ENCODE results near the gene IGSF5.
"Not testable (repeated sequence)": the region's sequence is repeated elsewhere in the genome, so short reads cannot be mapped to it uniquely, and the experiment has no call there.

The IGSF5 gene

DNA sequence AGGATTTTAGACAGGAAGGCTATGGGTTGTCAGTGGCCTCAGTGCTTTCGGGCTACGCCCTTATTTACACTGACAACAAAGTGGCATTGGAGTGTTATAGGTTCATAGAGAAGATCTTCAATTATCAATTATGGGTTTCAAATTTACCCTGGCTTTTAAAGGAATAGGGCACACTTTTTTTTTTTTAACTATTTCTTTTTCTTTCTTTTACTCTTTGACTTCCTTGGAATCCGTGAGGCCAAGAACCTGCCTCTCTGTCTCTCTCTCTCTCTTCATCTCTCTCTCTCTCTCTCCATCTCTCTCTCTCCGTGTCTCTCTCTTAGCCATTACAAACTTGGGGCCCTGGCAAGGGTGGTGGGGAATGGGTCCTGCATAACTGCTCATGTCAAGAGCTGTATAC, at the start of gene IGSF5:
Gene IGSF5, plus strand, starts transcription at position 301 of the 400 bp plus-strand sequence. CDS start 327 bp downstream, outside the sequence.
- DNase-seq, result not testable (repeated sequence)

DNA sequence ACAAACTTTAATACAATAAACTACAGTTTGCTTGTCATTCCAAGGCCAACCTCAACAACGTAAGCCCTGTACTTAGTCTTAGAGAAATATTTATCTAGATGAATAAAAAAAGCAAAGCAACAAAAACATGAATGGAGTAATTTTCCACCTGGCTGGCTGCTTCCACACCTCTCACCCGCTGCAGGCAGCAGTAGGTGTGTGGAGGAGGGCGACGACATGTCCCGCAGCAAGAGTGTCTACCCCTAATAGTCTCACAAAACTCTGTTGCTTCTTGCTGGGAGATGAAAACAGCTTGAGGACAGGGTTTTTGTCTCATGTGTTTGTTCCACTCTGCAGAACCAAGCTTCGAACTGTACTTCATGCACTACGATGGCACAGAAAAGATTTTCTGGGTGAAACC, 48.8 kb upstream of the IGSF5 start:
- DNase-seq, result no peak

DNA sequence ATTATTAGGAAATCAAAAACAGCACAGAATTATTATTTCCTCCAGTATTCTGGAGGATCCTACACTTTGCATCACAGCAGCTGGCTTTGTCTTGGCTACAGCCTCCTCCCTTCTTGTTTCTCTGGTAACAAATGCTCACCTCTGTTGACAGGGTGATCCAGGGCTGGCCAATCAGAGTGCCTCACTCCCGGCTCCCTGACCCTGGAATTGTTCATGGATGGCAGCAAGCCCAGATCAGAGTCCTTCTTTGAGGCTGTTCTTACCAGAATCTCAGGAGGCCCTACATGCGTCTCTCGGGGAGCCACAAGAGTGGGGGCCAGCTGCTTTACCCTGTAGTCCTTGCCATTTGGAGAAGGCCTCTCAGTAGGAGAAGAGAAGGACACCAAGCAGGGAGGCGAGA, 48.4 kb upstream of the IGSF5 start:
- peak; percentile 40 for DNase-seq

DNA sequence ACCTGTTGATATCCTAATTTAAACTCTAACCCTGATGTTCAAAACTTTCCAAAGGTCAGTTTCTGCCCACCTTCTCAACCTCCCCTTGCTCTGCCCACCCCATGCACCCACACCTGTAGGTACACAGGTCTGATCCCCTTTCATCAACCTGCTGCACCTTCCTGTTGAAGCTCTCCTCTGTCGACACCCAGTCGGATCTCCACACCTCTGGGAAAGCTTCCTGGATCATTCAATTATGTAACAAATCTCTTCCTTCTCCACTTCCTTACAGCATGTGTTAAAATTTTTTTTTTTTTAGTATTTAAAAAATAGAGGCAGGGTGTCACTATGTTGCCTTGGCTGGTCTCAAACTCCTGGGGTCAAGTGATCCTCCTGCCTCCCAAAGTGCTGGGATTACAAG, 44.7 kb upstream of the IGSF5 start:
- DNase-seq, result no peak

DNA sequence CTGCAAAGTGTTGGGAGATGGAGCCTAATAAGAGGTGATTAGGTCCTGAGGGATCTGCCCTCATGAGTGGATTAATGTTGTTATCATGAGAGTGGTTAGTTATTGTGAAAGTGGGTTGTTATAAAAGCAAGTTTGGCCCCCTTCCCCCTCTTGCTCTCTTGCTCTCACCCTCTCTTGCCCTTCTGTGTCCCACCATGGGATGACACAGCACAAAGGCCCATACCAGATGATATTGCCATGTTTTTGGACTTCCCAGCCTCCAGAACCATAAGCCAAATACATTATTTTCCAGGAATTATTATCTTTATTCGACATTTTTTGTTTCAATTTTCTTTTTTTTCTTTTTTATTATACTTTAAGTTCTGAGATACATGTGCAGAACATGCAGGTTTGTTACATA, 41.4 kb upstream of the IGSF5 start:
- no peak for DNase-seq

DNA sequence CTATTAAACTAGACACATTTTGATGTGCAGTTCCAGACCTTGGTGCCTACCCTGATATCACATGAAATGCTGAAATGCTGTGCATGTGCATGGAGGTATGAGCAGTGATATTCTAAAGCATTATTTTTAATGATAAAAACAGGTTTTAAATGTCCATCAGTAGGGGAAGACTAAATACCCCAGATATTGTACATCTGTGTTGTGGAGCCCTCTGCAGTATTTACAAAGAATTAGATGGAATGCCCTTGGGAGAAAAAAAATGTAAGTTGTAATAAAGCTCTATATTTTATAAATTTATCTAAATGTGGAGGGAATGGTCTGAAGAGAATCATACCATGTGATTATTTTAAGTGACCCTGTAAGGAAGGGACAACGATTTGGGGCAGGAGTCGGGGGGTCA, 39.1 kb upstream of the IGSF5 start:
- DNase-seq, result no peak

DNA sequence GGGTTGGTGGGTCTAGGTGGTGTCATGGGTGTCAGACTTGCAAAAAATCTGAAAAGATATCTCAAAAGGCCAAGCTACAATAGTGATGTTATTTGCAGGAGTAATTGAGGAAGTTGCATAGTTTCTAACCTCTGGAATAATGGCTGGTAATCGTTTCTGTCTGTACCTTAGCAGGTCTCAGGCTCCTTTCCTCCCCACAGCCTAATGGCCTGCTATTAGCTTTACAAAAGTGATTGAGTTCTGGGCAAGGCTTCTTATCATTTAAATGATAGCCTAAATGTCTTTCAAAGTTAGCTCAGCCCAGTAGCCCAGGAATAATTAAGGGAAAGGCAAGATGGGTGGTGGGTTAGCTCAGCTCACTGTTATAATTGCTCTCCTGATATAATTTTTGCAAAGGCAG, 37.7 kb upstream of the IGSF5 start:
- no peak for DNase-seq

DNA sequence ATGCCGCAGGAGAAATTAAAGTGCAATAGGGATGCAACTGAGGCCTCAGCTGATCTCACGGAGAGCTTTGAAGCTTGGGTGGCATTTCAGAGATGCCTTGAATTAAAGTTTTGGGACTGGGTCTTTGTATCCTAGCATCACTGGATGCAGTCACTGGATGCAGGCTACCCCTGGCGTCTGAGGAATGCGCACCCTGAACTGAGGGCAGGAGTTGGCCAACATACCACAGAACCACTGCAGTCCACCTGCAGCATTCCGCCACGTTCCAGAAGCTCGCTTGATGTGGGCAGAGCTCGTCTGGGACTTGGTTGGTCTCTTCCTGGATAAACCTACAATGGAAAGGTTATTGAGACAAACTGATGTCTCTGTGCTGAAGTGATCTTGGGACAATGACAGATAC, 34.1 kb upstream of the IGSF5 start:
- no peak for DNase-seq

DNA sequence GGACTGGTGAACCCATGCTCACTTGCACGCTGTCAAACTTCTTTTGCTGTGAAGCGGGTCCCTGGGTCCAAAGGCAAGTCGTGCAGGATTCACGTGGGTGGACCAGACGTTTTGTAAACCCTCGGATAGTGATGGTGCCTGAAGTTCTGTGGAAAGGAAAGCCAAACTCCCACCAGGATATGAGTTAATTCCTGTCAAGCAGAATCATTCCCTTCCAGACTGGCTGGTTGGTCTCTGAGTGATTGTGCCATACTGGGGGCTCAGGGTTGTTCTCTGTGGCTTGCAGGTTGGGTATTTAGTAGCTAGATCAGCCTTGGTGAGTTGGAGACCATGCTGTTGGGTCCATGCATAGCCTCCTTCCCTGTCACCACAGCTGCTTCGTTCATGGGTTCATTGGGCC, 32.7 kb upstream of the IGSF5 start:
- no peak for DNase-seq

DNA sequence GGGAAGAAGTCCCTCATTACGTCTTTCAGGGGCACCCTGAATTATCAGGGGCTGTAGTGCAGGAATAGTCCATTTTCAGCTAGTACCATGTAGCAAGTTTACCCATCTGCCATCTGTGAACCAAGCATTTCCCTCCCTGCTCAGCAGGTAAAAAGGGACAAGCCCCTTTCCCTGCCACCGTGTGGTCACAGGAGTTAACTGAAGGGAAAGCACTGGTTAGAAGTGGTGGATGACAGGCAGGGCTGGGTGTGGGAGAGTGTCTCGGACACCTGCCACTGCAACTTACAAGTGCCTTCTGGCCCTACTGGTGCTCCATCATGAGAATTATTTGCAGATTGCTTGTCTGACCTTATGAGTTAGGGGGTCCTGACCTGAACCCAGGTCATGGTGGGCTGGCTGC, 32.0 kb upstream of the IGSF5 start:
- peak; percentile 66 for DNase-seq

DNA sequence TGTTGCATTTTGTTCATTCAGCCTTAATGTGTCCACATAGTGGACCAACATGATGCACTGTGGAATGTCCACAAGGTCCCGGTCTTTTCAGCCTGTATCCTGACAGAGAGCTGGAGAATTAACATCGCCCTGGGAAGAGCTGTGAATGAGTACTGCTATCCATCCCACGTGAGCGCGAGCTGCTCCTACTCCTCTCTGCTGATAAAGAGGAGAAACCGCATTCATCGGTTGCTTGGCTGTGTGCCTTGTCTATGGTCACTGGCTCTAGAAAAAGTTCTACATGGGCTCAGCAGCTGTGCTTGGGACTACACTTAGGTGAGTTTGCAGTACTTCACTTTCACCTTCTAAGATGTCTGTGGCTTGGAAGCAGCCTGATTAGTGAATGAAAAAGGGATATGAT, 31.1 kb upstream of the IGSF5 start:
- no peak for DNase-seq

DNA sequence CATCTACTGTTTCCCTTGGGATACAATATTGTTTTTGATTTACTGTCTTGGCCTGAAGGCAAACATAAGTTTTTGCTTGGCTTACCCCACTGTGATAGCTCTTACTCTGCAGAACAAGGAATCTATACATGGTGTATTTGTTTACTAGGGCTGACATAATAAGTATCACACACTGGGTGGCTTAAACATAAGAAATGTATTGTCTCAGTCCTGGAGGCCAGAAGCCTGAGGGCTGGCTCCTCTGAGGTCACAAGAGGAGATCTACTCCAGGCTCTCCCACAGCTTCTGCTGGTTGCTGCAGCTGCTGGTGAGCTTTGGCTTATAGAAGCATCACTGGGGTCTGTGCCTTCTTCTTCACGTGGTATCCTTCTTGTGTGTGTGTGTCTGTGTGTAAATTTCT, 30.7 kb upstream of the IGSF5 start:
- DNase-seq, result no peak

DNA sequence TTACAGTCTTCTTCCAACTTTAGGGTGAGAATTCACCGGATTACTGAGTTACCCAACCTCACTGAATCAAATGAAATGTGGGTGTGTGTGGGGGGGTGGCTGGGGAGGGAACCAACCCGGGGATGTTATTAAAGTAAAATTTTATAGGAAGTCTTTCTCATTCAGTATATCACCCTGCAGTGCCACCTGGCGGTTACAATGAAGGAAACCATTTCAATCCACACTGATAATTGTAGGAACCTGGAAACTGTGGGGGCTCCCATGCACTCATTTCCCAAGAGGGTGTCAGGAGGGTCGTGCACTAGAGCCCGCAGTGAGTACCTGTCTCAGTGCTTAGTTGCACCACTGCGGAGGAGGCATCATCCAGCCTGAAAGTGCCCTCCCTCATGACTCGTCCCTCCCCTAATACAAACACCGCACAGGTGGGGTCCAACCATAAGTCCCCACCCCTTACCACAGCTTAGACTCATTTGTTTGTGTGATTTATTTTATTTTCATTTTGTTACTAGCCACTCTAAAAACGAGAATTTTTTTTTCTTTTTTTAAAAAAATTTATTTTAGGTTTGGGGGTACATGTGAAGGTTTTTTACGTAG, 29.1 kb upstream of the IGSF5 start:
- peak; percentile 64 for DNase-seq

DNA sequence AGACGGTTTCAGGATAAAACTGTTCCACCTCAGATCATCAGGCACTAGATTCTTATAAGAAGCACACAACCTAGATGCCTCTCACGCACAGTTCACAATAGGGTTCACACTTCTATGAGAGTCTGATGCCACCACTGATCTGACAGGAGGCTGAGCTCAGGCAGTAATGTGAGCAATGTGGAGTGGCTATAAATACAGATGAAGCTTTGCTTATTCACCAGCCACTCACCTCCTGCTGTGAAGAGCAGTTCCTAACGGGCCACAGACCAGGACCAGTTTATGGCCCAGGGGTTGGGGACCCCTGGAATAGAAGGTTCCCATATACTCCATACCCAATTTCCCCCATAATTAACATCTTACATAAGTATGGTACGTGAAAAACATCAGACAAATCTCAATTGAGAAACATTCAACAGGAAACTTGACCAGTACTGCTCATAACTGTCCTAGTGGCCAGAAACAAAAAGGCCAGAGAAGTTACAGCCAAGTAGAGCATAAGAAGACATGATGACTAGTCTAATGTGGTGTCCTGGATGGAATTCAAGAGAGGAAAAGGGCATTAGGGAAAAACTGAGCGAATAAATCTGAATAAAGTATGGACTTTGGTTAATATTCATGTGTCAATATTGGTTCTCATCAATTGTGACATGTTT, 24.7 kb upstream of the IGSF5 start:
- DNase-seq, result no peak

DNA sequence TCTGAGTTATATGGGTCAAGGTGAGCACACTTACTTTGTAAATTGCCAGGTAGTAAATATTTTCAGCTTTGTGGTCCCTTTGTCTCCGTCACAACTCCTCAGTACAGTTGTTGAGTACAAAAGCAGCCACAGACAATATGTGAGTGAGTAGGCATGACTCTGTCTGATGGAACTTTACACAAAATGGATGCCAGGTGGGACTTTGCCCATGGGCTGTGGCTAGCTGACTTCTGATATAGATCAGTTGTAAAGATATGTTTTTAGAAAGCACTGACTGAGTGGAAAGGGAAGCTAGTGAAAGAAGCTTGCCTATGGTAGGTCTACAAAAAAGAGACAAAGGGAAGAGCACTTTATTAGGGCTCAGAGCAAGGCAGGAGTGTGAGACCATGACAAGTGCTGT, 23.1 kb upstream of the IGSF5 start:
- no peak for DNase-seq

DNA sequence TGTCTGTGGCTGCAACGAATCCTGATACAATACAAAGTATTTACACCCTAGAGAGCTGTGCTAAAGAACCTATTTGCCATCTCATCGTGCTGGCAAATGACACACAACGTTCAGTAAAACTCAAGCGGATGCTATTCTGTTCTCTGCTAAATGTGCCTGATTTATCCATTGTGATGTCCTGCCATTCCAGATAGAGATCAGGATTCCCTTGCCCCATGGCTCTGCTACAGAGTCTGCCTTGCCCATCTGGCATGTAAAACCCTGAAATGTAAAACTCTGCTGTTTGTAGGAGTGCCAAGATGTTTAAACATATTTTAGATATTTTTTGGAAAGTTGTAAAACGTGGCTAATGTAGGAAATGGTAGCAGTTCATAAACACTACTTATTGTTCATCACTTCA, 20.0 kb upstream of the IGSF5 start:
- DNase-seq, result no peak

DNA sequence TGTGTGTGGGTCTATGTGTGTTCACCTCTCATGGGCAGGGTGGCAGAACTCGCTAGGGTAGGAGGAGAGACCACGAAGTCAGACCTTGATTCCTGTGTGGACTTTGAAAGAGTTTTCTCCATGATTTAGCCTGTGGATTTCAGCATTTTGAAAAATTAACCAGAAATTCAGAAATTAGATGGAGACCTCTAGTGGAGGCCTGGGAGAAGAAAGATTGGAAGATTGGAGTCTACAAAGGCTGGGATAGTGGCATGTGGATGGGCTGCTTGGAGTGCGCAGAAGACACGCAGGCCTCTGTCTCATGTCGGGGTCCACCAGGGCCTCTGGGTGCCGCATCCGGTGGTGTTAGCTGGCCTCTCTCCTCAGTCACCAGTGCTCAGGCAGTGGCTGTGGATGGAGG, 18.9 kb upstream of the IGSF5 start:
- no peak for DNase-seq

DNA sequence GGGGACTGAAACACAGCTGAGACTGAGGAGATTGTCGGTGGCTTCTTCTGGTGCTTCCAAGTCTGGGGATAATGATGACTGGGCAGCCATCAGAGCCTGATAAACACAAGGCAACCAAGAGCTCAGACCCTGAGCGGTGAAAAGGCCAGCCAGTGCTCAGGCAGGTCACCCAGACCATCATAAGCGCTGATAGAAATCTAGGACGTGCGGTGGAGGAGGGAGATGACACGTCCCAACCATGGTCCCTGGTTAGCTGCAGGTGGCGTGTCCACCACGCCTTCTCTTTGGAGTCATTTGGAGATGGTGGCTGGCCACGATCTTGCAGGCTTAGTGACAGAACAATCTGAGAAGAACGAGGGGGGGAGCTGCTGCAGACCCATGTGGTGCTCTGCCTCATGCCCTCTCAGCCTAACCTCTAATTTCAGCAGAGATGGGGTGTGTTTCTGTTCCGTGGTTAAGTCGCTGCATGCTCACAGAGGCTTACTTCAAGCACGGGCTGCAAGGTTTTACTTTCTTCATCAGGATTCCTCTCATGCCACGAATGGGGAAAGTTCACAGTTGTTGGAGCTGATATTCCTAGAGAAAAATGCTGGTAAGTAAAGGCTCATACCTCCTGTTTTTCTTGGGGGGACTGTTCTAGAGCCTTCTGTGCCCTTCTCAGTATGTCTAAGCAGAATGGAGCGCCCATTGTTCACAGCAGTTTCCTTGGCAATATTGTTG, 17.4 kb upstream of the IGSF5 start:
- DNase-seq, result no peak

DNA sequence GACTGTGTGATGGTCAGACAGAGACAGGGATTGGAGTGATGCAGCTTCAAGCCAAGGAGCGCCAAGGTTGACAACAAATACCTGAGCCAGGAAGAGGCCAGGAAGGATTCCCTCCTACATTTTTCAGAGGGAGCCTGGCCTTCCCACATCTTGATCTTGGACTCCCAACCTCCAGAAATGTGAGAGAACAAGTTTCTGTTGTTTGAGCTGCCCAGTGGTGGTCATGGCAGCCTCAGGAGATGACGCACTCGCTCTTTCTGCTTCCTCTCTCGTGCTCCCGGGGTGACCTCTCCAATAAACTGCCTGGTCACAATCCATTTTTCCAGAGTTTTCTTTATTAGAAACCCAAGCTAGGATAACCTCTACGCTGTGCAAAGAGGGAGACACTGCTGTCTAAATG, 16.6 kb upstream of the IGSF5 start:
- no peak for DNase-seq

DNA sequence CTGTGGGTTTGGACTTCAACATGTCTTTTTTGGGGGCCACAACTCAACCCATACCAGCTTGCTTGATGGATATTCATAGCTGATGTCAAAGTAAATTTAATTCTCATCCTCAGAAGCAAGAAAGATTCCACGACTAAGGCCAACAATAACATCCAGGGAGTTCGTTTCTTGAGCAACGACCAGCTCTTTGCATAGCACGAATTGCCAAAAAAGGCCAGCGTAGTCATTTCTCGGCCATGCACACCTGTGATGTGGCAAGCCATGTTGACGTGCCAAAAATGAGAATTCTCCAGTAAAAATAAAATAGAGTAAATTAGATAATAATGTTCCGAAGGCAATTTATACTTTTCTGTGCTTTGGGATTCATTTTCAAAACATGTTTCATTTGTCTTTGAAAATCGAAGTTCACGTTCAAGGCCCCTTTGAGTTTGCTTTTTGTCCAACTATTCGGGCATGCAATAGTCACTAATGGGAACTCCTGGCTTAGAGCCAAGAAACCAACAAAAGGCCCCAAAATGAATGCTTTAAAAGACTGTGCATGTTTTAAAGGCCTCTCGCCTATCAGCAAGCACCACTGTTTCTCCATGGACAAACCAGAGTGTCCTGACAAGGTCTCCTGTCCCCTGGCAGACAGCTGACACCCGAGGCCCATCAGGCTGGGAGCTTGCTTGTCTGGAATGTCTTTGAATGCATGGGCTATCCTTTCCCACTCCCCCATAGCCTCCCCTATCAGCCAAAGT, 14.4 kb upstream of the IGSF5 start:
- DNase-seq, result peak; percentile 56

DNA sequence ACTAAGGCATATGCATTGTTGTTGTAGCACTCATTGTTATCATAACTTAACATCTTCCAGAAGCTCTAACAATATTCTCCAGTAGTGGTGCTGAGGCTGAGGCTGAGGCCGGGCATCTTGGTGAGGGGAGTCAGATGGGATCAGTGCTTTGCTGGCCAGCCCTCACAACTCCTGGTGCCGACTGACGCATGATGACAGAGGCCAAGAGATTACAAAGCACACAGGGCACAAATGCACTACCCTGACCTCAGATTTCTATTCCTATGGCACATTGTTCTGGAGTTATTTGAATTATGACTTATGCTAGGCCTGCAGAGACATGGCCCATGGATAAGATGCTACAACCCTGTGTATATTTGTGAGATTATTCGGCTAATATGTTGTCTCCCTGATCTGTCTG, 8.3 kb upstream of the IGSF5 start:
- no peak for DNase-seq

DNA sequence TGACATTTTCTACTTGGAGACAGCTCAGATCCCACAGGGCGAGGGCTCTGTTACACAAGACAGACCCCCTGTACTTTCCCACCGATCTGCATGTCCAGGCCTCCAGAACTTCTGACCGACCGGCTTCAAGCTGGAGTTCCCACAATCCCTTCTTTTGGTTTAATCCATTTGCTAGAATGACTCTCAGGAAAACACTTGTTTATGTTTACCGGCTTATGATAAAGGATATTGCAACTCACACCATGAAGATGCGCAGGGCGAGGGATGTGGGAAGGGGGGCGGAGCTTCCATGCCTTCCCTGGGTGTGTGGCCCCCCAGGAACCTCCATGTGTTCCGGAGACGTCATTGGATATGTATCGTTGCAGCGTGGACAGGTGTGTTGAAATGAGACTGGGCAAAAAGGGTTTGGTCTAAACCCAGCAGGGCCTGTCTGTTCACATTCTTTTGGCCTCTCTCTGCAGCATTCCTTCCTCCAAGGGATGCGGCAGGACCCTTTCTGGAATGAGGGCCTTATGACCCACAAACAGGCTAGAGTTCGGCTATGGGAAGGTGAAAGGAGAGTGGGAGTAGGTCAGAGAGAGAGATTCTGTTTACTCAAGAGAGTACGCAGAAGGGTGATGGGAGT, 7.5 kb upstream of the IGSF5 start:
- no peak for DNase-seq

DNA sequence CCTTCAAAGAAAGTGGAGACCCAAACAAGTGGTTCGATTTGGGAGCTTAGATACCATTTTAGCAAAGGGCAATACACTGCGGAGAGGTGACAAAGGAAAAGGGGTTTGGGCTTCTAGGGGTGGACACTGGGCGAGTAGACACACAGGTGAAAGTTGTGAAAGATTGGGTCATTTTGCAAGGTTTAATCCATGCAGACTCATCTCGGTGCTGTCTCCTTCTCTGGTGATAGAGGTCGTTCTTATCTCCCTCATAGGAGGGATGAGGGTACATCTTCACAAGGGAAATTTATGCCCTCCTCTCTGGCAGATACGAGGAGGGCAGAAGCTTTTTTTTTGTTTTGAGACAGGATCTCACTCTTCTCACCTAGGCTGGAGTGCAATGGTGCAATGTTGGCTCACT, 6.4 kb upstream of the IGSF5 start:
- no peak for DNase-seq
